ENCODE results near the gene PPFIBP1.

The PPFIBP1 gene

DNA sequence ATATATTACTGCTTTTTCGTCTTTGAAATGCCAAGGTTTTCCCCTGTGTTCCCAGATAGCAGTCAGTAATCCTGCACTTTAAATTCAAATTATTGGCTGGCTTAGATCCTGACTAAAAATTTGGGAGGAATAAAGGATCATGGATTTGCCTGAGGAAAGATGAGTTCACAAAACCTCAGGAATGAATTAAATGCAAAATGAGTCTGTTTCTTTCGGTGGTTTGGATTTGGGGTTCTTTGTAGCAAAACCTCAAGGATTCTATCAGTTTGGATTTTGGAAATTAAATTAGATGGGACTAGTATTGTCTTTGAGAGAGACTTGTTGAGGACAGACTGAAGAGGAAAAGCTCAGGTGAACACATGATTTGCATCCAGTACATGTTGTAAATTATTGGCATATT lies 36.1 kb downstream of the PPFIBP1 start:
- no peak for DNase-seq (ENCODE audit: low read depth)
- TF ChIP-seq, protein P1, sequence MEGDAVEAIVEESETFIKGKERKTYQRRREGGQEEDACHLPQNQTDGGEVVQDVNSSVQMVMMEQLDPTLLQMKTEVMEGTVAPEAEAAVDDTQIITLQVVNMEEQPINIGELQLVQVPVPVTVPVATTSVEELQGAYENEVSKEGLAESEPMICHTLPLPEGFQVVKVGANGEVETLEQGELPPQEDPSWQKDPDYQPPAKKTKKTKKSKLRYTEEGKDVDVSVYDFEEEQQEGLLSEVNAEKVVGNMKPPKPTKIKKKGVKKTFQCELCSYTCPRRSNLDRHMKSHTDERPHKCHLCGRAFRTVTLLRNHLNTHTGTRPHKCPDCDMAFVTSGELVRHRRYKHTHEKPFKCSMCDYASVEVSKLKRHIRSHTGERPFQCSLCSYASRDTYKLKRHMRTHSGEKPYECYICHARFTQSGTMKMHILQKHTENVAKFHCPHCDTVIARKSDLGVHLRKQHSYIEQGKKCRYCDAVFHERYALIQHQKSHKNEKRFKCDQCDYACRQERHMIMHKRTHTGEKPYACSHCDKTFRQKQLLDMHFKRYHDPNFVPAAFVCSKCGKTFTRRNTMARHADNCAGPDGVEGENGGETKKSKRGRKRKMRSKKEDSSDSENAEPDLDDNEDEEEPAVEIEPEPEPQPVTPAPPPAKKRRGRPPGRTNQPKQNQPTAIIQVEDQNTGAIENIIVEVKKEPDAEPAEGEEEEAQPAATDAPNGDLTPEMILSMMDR (conservative IDR thresholded peaks at IDR 0.05; ENCODE audit: low read depth, low read length) = no peak
- no peak overlapping the region for H3K4me3 ChIP-seq (ENCODE audit: low read depth, low read length)

GRCh38 chr12:27561535-27562350 lies 37.7 kb downstream of the PPFIBP1 start:
- TF ChIP-seq, protein P1 (conservative IDR thresholded peaks at IDR 0.05; ENCODE audit: low read depth, low read length) = no peak
- no peak overlapping the region for H3K4me3 ChIP-seq (ENCODE audit: low read depth, low read length)
- DNase-seq (ENCODE audit: low read depth) = no peak

- H3K4me3 ChIP-seq (ENCODE audit: low read depth, low read length) = no peak overlapping the region
- TF ChIP-seq, protein P1 (conservative IDR thresholded peaks at IDR 0.05; ENCODE audit: low read depth, low read length) = no peak
These were observed 40.7 kb downstream of the PPFIBP1 start for GRCh38 chr12:27564612-27565213.

GRCh38 chr12:27566159-27566558 lies 42.2 kb downstream of the PPFIBP1 start:
- TF ChIP-seq, protein P1 (conservative IDR thresholded peaks at IDR 0.05; ENCODE audit: low read depth, low read length) = peak; percentile 15
- no peak overlapping the region for H3K4me3 ChIP-seq (ENCODE audit: low read depth, low read length)
- no peak for DNase-seq (ENCODE audit: low read depth)

More at GRCh38 chr12:27564612-27565213, 40.7 kb downstream of the PPFIBP1 start:
- DNase-seq (ENCODE audit: low read depth) = no peak

DNA sequence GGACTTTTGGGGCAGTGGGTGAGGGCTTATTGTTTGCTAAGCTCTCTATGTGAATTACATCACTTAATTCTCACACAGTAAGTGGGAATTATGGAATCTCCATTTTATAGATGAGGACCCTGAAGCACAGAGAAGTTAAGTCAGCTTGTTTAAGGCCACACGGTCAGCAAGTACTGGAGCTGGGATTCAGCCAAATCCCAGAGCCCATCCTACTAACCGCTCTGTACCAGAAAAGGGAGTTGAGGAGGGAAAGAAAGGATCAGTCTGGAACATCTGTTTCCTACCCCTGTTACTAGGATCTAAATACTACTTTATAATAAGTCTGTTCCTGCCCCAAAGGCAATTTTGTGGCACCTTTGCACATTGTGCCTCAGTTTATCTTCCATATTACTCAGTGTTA lies 42.6 kb downstream of the PPFIBP1 start:
- TF ChIP-seq, protein P1 (conservative IDR thresholded peaks at IDR 0.05; ENCODE audit: low read depth, low read length) = no peak
- DNase-seq (ENCODE audit: low read depth) = no peak
- no peak overlapping the region for H3K4me3 ChIP-seq (ENCODE audit: low read depth, low read length)

DNA sequence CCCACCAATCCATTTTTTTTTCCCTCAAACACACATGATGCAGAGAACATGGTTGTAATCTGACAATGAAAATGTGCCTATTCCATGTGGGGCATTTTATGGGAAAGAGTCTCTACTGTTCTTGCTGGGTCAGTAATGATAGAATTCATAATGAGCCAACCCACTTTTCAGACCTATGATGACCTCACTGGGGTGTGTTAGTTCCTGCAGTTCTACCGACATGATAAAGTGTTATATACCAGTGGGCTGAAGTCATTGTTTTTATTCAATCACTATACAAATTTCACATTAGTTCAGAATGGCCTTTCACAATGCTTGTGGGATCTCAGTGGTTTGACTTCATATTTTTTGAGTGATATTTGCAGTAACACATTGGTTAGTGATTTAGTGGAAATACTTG lies 47.5 kb downstream of the PPFIBP1 start:
- TF ChIP-seq, protein P1 (conservative IDR thresholded peaks at IDR 0.05; ENCODE audit: low read depth, low read length) = no peak
- no peak overlapping the region for H3K4me3 ChIP-seq (ENCODE audit: low read depth, low read length)
- DNase-seq (ENCODE audit: low read depth) = peak; percentile 89
